Trophoblast cell (in vitro differentiated cells and primary cell): ENCODE results near the gene CRIP1.

Source experiments
- DNase-seq, 2 donors: peaks; one replicate each; pipeline ENCODE4 v3.0.0-alpha.2; 2016
- H2AFZ ChIP-seq: 2 replicates; pipeline ENCODE4 v1.6.1; 2013; ENCODE audit warnings: low read length, moderate library complexity, mild to moderate bottlenecking; ENCODE audit not compliant: insufficient read depth, poor library complexity
- H2AK5ac ChIP-seq: 2 replicates; pipeline ENCODE4 v1.6.1; 2013; ENCODE audit warnings: mild to moderate bottlenecking, low read length
- H2BK120ac ChIP-seq: 2 replicates; pipeline ENCODE4 v1.6.1; 2013; ENCODE audit warnings: low read length, mild to moderate bottlenecking, moderate library complexity; ENCODE audit not compliant: insufficient read depth, poor library complexity
- H2BK12ac ChIP-seq: 2 replicates; pipeline ENCODE4 v1.6.1; 2013; ENCODE audit warnings: mild to moderate bottlenecking, low read length, moderate library complexity
- H2BK5ac ChIP-seq: 2 replicates; pipeline ENCODE4 v1.6.1; 2013; ENCODE audit warnings: low read length, low read depth, moderate library complexity, mild to moderate bottlenecking; ENCODE audit not compliant: poor library complexity
- H3K14ac ChIP-seq: 2 replicates; pipeline ENCODE4 v1.6.1; 2013; ENCODE audit warnings: mild to moderate bottlenecking, low read length
- H3K18ac ChIP-seq: 2 replicates; pipeline ENCODE4 v1.6.1; 2013; ENCODE audit warnings: mild to moderate bottlenecking, low read length
- H3K23ac ChIP-seq: 2 replicates; pipeline ENCODE4 v1.6.1; 2013; ENCODE audit warnings: low read length
- H3K27ac ChIP-seq: 2 replicates; pipeline ENCODE4 v1.5.1; 2013; ENCODE audit warnings: low read depth, mild to moderate bottlenecking, inconsistent platforms, low read length, moderate library complexity
- H3K27me3 ChIP-seq: 2 replicates; pipeline ENCODE4 v1.6.1; 2013; ENCODE audit warnings: inconsistent platforms, mild to moderate bottlenecking, low read length, moderate library complexity; ENCODE audit not compliant: insufficient read depth
- H3K36me3 ChIP-seq, 2 experiments: 1 replicate in 1 of 2; 2 replicates in 1 of 2; pipeline ENCODE4 v1.6.1; 2013; ENCODE audit warnings: low read length in 2 of 2, mild to moderate bottlenecking in 2 of 2, moderate library complexity in 1 of 2; ENCODE audit not compliant: insufficient read depth in 2 of 2, control insufficient read depth in 1 of 2
- H3K4ac ChIP-seq: 2 replicates; pipeline ENCODE4 v1.6.1; 2013; ENCODE audit warnings: low read depth, mild to moderate bottlenecking, low read length, moderate library complexity
- H3K4me1 ChIP-seq, 2 experiments: 1 replicate in 1 of 2; 2 replicates in 1 of 2; pipeline ENCODE4 v1.6.1; 2013; ENCODE audit warnings: low read length in 2 of 2, mild to moderate bottlenecking in 2 of 2, moderate library complexity in 1 of 2; ENCODE audit not compliant: insufficient read depth in 2 of 2, control insufficient read depth in 1 of 2
- H3K4me2 ChIP-seq: 2 replicates; pipeline ENCODE4 v1.6.1; 2013; ENCODE audit warnings: inconsistent platforms, mild to moderate bottlenecking, low read length, moderate library complexity
- H3K4me3 ChIP-seq: 2 replicates; pipeline ENCODE4 v1.5.1; 2013; ENCODE audit warnings: mild to moderate bottlenecking, low read depth, low read length, inconsistent platforms
- H3K79me1 ChIP-seq: one replicate; pipeline ENCODE4 v1.6.1; 2013; ENCODE audit warnings: low read length
- H3K79me2 ChIP-seq: 2 replicates; pipeline ENCODE4 v1.6.1; 2013; ENCODE audit warnings: low read length, mild to moderate bottlenecking; ENCODE audit not compliant: control insufficient read depth, insufficient read depth, poor library complexity
- H3K9ac ChIP-seq: 2 replicates; pipeline ENCODE4 v1.6.1; 2013; ENCODE audit warnings: mild to moderate bottlenecking, low read length
- H3K9me3 ChIP-seq: 2 replicates; pipeline ENCODE4 v1.6.1; 2013; ENCODE audit warnings: low read depth, mild to moderate bottlenecking, control low read depth, inconsistent platforms, low read length; ENCODE audit not compliant: insufficient read depth
- H4K12ac ChIP-seq: 2 replicates; pipeline ENCODE4 v1.6.1; 2013; ENCODE audit warnings: low read depth, mild to moderate bottlenecking, low read length, moderate library complexity
- H4K8ac ChIP-seq: 2 replicates; pipeline ENCODE4 v1.6.1; 2013; ENCODE audit warnings: low read depth, mild to moderate bottlenecking, low read length, moderate library complexity
- H4K91ac ChIP-seq: one replicate; pipeline ENCODE4 v1.6.1; 2013; ENCODE audit warnings: low read depth, mild to moderate bottlenecking, low read length, moderate library complexity
- WGBS: extraction: QIAGEN DNeasy Blood & Tissue Kit; methylation state at CpG from one replicate; pipeline ENCODE4 v1.1.7; 2013; ENCODE audit warnings: missing lambda C conversion rate; ENCODE audit not compliant: insufficient read length, insufficient coverage; ENCODE audit errors: extremely low coverage; 5-methylcytosine and 5-hydroxymethylcytosine counted together

Gene CRIP1

DNA sequence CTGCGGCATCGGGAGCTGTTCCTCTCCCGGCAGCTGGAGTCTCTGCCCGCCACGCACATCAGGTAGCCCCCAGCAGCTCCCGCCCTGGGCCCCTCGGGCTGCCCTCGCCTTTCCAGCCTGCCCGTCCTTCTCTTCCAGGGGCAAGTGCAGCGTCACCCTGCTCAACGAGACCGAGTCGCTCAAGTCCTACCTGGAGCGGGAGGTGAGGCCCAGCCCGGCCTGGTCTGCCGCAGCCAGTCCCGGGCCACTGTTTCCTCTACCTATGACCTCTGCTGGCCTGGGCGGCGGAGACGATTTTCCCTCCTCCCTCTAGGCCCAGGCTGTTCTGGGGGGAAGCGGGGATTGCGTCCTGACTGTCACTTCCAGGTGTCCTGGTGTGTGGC, 36.6 kb upstream of the CRIP1 start:
- no peak overlapping the region for H3K4ac ChIP-seq
- no peak overlapping the region for H2AFZ ChIP-seq
- DNase-seq, result no peak
- no peaks in the 10 kb centered on the region for H3K79me1 ChIP-seq
- H3K27me3 ChIP-seq, result no peaks in the 10 kb centered on the region
- peaks cover 0 to 7% of the 10 kb centered on the region in 2 experiments for H3K4me1 ChIP-seq
- H4K91ac ChIP-seq, result no peak overlapping the region
- no peak overlapping the region for H4K12ac ChIP-seq
- H2BK120ac ChIP-seq, result no peak overlapping the region
- H3K9me3 ChIP-seq, result peaks cover 4% of the 10 kb centered on the region
- H3K18ac ChIP-seq, result no peak overlapping the region
- no peak overlapping the region for H3K27ac ChIP-seq
- H3K36me3 ChIP-seq, result peaks cover 70 to 77% of the 10 kb centered on the region in 2 experiments
- H4K8ac ChIP-seq, result no peak overlapping the region
- no peak overlapping the region for H3K23ac ChIP-seq
- H2AK5ac ChIP-seq, result no peak overlapping the region
- no peak overlapping the region for H3K4me3 ChIP-seq
- H2BK5ac ChIP-seq, result no peak overlapping the region
- H3K9ac ChIP-seq, result no peak overlapping the region
- no peak overlapping the region for H3K14ac ChIP-seq
- no peaks in the 10 kb centered on the region for H3K79me2 ChIP-seq
- no peak overlapping the region for H3K4me2 ChIP-seq
- no peak overlapping the region for H2BK12ac ChIP-seq
- WGBS, result no CpG with 5 or more reads among the region's 22 CpGs

DNA sequence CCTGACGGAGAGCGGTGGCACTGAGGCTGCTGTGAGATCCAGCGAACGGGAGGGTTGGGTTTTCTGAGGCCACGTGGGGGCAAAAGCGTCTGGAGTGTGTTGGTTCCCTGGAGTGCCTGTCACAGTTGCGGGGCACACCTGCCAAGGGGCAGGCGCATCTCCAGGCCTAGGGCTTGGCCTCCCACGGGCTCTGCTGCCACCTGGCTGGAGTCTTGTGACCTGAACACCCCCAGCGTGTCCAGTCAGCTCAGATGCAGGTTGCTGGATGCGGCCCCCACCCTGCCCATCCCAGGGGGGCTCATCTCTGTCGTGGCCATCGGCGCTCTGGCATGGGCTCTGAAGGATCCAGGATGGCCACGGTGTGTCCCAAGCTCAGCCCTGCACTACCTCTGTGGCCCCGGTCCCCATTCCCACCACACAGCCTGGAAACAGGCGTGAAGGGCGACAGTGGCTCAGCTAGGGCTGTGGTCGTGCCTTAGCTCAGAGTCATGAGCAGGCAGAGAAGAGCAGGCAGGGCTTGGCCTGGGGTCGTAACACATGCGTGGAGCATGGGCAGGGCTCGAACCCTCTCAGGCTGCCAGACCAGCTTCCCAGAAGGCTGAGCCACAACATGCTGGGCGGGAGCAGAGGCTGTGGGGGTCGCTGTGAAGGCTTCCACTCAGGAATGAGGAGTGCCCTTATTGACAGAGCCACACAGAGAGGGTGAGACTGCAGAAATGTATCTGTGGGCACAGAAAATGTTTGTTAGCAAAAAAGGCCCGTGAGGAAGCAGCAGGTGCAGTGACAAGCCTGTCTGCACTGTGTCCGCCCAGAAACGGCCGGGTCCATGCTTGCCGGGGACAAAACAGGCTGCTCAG, 35.6 kb upstream of the CRIP1 start:
- Histone ChIP-seq H3K4me2 (no peak overlapping the region), H3K14ac (no peak overlapping the region), H3K27me3 (no peaks in the 10 kb centered on the region), H3K4me3 (no peak overlapping the region), H3K23ac (no peak overlapping the region), H3K79me1 (no peaks in the 10 kb centered on the region), H3K27ac (no peak overlapping the region), H2BK120ac (no peak overlapping the region), H3K9me3 (peaks cover 4% of the 10 kb centered on the region), H3K4me1 (peaks cover 0 to 7% of the 10 kb centered on the region in 2 experiments), H4K91ac (no peak overlapping the region), H3K9ac (no peak overlapping the region), H2BK5ac (no peak overlapping the region), H4K12ac (no peak overlapping the region), H4K8ac (no peak overlapping the region), H3K79me2 (no peaks in the 10 kb centered on the region), H2AFZ (no peak overlapping the region), H2BK12ac (no peak overlapping the region), H3K36me3 (peaks cover 74 to 80% of the 10 kb centered on the region in 2 experiments), H3K4ac (no peak overlapping the region), H2AK5ac (no peak overlapping the region), H3K18ac (no peak overlapping the region)
- no CpG with 5 or more reads among the region's 29 CpGs for WGBS
- no peak for DNase-seq

DNA sequence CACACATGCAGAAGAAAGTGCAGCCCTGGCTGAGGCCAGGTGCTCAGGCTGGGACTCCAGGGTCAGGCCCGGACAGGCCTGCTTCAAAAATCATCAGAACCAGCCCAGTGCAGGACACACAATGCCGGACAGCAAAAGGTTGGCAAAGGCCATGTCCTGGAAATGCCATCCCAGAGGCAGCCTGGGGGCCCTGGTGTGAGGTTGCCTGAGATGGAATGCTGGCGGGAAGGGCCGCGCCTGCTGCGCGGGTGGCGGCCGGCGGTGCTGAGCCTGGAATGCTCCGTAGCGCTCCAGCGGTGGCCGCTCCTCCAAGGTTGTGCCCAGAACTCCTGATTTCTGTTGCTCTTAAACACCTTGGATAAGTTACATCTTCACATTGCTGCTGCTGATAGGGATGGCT, 33.7 kb upstream of the CRIP1 start:
- Histone ChIP-seq H3K4ac (no peak overlapping the region), H2AK5ac (no peak overlapping the region), H3K4me3 (no peak overlapping the region), H4K91ac (no peak overlapping the region), H3K27ac (no peak overlapping the region), H2BK5ac (no peak overlapping the region), H2BK12ac (no peak overlapping the region), H3K23ac (no peak overlapping the region), H3K79me1 (no peaks in the 10 kb centered on the region), H4K12ac (no peak overlapping the region), H3K79me2 (no peaks in the 10 kb centered on the region), H3K14ac (no peak overlapping the region), H3K18ac (no peak overlapping the region), H3K4me2 (no peak overlapping the region), H3K4me1 (no peaks in the 10 kb centered on the region), H2BK120ac (no peak overlapping the region), H3K9ac (no peak overlapping the region), H3K9me3 (peaks cover 3% of the 10 kb centered on the region), H4K8ac (no peak overlapping the region), H3K36me3 (peaks cover 81 to 84% of the 10 kb centered on the region in 2 experiments), H2AFZ (no peak overlapping the region), H3K27me3 (no peaks in the 10 kb centered on the region)
- no peak for DNase-seq
- WGBS, result no CpG with 5 or more reads among the region's 14 CpGs

DNA sequence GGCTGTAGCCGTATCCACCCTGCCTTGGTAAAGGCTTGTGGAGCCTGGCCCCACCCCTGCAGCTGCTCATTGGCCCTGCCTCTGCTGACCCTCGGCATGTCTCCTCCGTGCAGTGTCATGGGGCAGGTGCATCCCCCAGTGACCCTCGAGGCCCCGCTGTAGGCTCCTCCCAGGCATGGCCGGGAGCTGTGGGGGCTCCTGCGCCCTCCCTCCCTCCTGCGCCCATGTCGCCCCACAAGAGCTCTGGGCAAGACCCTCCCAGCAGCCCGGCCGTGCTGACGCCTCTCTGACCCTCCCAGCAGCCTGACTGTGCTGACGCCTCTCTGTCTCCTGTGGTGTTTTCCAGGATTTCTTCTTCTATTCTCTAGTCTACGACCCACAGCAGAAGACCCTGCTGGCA, 32.8 kb upstream of the CRIP1 start:
- H3K9me3 ChIP-seq, result peaks cover 3% of the 10 kb centered on the region
- no peaks in the 10 kb centered on the region for H3K79me2 ChIP-seq
- H2BK120ac ChIP-seq, result no peak overlapping the region
- H3K79me1 ChIP-seq, result no peaks in the 10 kb centered on the region
- no peak overlapping the region for H3K4me2 ChIP-seq
- no peak overlapping the region for H3K18ac ChIP-seq
- no peak for DNase-seq
- H2BK5ac ChIP-seq, result no peak overlapping the region
- no peak overlapping the region for H3K4ac ChIP-seq
- H2AFZ ChIP-seq, result no peak overlapping the region
- WGBS, result no CpG with 5 or more reads among the region's 14 CpGs
- peaks cover 81 to 82% of the 10 kb centered on the region in 2 experiments for H3K36me3 ChIP-seq
- no peak overlapping the region for H4K12ac ChIP-seq
- H2AK5ac ChIP-seq, result no peak overlapping the region
- H3K27ac ChIP-seq, result no peak overlapping the region
- no peak overlapping the region for H4K91ac ChIP-seq
- no peaks in the 10 kb centered on the region for H3K4me1 ChIP-seq
- H4K8ac ChIP-seq, result no peak overlapping the region
- no peak overlapping the region for H2BK12ac ChIP-seq
- no peak overlapping the region for H3K23ac ChIP-seq
- H3K9ac ChIP-seq, result no peak overlapping the region
- H3K4me3 ChIP-seq, result no peak overlapping the region
- H3K14ac ChIP-seq, result no peak overlapping the region
- H3K27me3 ChIP-seq, result no peaks in the 10 kb centered on the region
